ENCODE results near the gene DCAKD. TPM values are rescaled to one million over a fixed set of nuclear protein-coding genes. Genes with fewer than 3 reads are reported as not detected.

DCAKD gene, protein sequence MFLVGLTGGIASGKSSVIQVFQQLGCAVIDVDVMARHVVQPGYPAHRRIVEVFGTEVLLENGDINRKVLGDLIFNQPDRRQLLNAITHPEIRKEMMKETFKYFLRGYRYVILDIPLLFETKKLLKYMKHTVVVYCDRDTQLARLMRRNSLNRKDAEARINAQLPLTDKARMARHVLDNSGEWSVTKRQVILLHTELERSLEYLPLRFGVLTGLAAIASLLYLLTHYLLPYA
- total RNA-seq: 10 to 100 TPM; 15.4 to 21.4 (median 21.1) TPM
- total RNA-seq (2013): 19.4 TPM

DNA sequence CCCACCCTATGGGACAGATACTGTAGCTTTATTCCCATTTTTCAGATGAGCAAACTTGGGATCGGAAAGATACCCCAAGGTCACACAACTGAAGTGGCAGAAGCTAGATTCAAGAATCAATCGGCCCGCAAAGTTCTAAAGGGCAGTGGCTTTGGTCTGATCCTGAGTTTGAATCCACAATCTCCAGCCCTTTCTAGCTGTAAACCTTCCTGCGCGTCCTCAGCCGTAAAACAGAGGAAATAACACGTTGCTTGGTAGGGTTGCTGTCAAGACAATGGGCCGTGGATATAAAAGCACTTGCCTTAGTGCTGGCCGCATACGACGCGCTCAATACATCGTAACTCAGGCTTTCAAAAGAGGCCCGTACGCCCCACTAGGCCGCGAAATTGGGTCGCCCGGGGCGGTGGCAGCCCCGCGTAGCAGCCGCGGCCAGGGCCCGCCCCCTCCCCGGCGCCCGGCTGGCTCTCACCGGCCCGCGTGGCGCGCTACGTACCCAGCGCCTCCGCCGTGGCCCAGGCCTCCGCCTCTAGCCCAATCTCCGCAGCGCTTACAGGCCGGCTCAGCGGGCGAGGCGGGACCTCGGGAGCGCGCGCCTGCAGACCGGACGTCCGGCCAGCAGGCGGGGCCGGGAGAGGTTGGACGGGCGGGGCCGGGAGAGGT is at the start of gene DCAKD:
Gene DCAKD (minus strand): TSS at position 573 of the 660 bp plus-strand sequence. CDS start 16,747 bp downstream, outside the sequence.
- Histone ChIP-seq H3K27me3 (ENCODE audit: control insufficient read depth, insufficient read depth, low read length) (no peaks in the 10 kb centered on the region), H3K4me3 (ENCODE audit: low read length) (peak within 1 kb of the TSS; percentile 78), H3K27ac (ENCODE audit: low read length) (peak within 1 kb of the TSS; percentile 93), H3K9me3 (ENCODE audit: control insufficient read depth, insufficient read depth, low read length) (no peaks in the 10 kb centered on the region), H3K4me1 (ENCODE audit: control insufficient read depth, insufficient read depth, low read length) (peaks cover 30% of the 10 kb centered on the region), H3K36me3 (ENCODE audit: control insufficient read depth, insufficient read depth, low read length) (no peaks in the 10 kb centered on the region)
- H3K27ac Mint-ChIP-seq: peak within 1 kb of the TSS; percentile 93 to 97
- peak within 1 kb of the TSS; percentile 89 for H3K4me3 Mint-ChIP-seq
- peaks cover 22 to 24% of the 10 kb centered on the region in 2 donors for H3K4me1 Mint-ChIP-seq
- 0% methylated on average over 41 of the region's 56 CpGs for WGBS (ENCODE audit: insufficient coverage)
- H3K36me3 Mint-ChIP-seq: no peaks in the 10 kb centered on the region
- ATAC-seq: peak; percentile 96 to 98 (median 97)
- intact Hi-C loops (cut with micrococcal nuclease): loop anchor here (5.0 kb wide), 1 partner anchor 104 kb away; the partner anchor contains the start of gene KIF18B
- peak; percentile 83 to 95 for DNase-seq
- H3K9me3 Mint-ChIP-seq: no peaks in the 10 kb centered on the region
- TF ChIP-seq, protein P1, sequence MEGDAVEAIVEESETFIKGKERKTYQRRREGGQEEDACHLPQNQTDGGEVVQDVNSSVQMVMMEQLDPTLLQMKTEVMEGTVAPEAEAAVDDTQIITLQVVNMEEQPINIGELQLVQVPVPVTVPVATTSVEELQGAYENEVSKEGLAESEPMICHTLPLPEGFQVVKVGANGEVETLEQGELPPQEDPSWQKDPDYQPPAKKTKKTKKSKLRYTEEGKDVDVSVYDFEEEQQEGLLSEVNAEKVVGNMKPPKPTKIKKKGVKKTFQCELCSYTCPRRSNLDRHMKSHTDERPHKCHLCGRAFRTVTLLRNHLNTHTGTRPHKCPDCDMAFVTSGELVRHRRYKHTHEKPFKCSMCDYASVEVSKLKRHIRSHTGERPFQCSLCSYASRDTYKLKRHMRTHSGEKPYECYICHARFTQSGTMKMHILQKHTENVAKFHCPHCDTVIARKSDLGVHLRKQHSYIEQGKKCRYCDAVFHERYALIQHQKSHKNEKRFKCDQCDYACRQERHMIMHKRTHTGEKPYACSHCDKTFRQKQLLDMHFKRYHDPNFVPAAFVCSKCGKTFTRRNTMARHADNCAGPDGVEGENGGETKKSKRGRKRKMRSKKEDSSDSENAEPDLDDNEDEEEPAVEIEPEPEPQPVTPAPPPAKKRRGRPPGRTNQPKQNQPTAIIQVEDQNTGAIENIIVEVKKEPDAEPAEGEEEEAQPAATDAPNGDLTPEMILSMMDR (IDR thresholded peaks at IDR 0.05): no peak
- H3K27me3 Mint-ChIP-seq (ENCODE audit: low read depth in 2 of 2): no peaks in the 10 kb centered on the region

DNA sequence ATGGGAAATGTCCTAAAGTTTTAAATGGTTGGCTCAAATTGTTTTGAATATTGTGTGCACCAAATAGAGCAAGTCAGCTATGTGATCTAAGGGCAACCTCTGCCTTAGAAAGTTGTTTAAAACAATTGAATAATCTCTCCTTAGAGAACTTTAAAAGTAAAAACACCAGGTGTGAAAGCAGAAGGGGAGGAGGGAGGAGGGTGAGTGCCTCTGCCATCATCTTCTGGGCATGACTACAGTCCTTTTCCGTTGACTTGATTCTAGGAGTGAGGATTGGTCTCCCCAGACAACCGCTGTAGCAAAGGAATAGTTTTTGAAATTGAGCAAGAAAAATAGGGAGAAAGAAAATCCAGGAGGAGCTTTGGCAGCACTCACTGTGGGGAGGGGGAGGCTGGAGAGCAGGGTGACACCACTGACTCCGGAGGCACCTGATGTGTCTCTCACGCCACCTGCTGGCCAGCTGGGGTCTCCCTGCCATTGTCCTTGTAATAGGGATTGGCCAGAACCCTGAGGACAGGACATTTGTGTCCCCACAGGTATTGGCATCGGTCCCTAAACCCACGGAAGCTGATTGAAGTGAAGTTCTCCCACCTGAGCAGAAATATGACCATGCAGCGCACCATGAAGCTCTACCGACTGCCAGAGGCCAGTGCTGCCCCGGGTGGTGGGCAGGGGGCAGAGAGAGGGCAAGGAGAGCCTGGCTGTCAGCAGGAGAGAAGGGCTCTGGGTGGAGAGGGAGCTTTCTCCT is 47.6 kb upstream of the DCAKD start:
- peaks cover 7% of the 10 kb centered on the region for H3K36me3 Mint-ChIP-seq

DNA sequence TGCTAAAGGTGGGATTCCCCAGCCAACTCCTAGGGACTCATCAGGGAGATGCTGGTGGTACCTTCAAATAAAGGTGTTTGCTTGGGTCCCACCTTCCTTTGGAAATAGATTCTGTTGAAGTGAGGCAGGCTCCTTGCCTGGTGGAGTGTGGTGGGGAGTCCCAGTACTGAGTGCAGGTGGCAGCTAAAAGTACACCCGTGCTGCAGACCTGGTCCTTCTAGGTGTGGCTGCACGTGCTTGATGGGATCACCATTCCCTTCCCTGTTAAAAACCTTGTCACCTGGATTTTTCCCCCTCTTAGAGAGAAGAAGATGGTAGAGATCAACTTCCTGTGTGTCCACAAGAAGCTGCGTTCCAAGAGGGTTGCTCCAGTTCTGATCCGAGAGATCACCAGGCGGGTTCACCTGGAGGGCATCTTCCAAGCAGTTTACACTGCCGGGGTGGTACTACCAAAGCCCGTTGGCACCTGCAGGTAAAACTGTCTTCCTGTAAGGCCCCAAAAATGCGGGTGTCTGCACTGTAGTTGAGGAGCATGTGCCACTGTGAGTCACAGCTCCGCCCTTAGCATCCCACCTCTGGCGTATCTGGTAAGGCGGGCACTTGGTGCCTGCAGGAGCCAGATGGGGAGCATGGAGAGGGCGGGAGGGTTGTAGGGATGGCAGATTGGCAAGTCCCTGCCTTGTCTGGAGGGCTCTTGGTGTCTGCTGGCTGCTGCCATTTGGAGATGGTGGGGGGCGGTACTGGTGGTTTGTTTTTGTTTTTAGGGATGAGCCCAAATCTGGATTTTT is 46.8 kb upstream of the DCAKD start:
- no peaks in the 10 kb centered on the region for H3K9me3 ChIP-seq (ENCODE audit: control insufficient read depth, insufficient read depth, low read length)
- no peaks in the 10 kb centered on the region for H3K4me1 ChIP-seq (ENCODE audit: control insufficient read depth, insufficient read depth, low read length)
- H3K4me1 Mint-ChIP-seq: peaks cover 0 to 6% of the 10 kb centered on the region in 2 donors
- no peak overlapping the region for H3K27ac ChIP-seq (ENCODE audit: low read length)
- intact Hi-C loops (cut with micrococcal nuclease): loop anchor here (5.0 kb wide), 1 partner anchor 186 kb away; no protein-coding TSS in a partner anchor
- no peaks in the 10 kb centered on the region for H3K27me3 ChIP-seq (ENCODE audit: control insufficient read depth, insufficient read depth, low read length)
- no peaks in the 10 kb centered on the region for H3K9me3 Mint-ChIP-seq
- no peak overlapping the region for H3K4me3 Mint-ChIP-seq
- TF ChIP-seq, protein P1 (IDR thresholded peaks at IDR 0.05): no peak
- ATAC-seq (no peak), DNase-seq (no peak)
- H3K27me3 Mint-ChIP-seq (ENCODE audit: low read depth in 2 of 2): no peaks in the 10 kb centered on the region
- H3K36me3 ChIP-seq (ENCODE audit: control insufficient read depth, insufficient read depth, low read length): peaks cover 80% of the 10 kb centered on the region
- H3K36me3 Mint-ChIP-seq: peaks cover 7% of the 10 kb centered on the region
- H3K4me3 ChIP-seq (ENCODE audit: low read length): no peak overlapping the region
- peak overlapping the region; percentile 31 to 64 for H3K27ac Mint-ChIP-seq
- 89% methylated on average over 11 of the region's 13 CpGs for WGBS (ENCODE audit: insufficient coverage)

More for the DNA sequence above, 47.6 kb upstream of the DCAKD start:
- Histone ChIP-seq H3K27ac (ENCODE audit: low read length) (no peak overlapping the region), H3K9me3 (ENCODE audit: control insufficient read depth, insufficient read depth, low read length) (no peaks in the 10 kb centered on the region), H3K27me3 (ENCODE audit: control insufficient read depth, insufficient read depth, low read length) (no peaks in the 10 kb centered on the region), H3K4me1 (ENCODE audit: control insufficient read depth, insufficient read depth, low read length) (no peaks in the 10 kb centered on the region), H3K36me3 (ENCODE audit: control insufficient read depth, insufficient read depth, low read length) (peaks cover 80% of the 10 kb centered on the region), H3K4me3 (ENCODE audit: low read length) (no peak overlapping the region)
- WGBS (ENCODE audit: insufficient coverage): 66% methylated on average over 9 of the region's 9 CpGs
- Mint-ChIP-seq H3K27me3 (ENCODE audit: low read depth in 2 of 2) (no peaks in the 10 kb centered on the region), H3K27ac (peak overlapping the region in 1 of 2 donors; percentile 64), H3K9me3 (no peaks in the 10 kb centered on the region), H3K4me3 (no peak overlapping the region), H3K4me1 (peaks cover 0 to 6% of the 10 kb centered on the region in 2 donors)
- peak; percentile 67 to 82 for DNase-seq
- intact Hi-C loops (cut with micrococcal nuclease): loop anchor here (5.0 kb wide), 1 partner anchor 187 kb away; no protein-coding TSS in a partner anchor
- TF ChIP-seq, protein P1 (IDR thresholded peaks at IDR 0.05): peak; percentile 82
- peak; percentile 86 to 97 (median 91) for ATAC-seq

Measured in natural killer cell (primary cell).